DND-41 (cell line): ENCODE measurements around the gene OR2T12.
"Not testable (repeated sequence)": the region's sequence is repeated elsewhere in the genome, so short reads cannot be mapped to it uniquely, and the experiment has no call there.

Experiments used
- ATAC-seq: fragments of 200-7000 bp; cut with Tn5 transposase; 3 replicates; pipeline ENCODE4 v1.9.1; 2021; ENCODE audit warnings: low read depth; ENCODE audit not compliant: insufficient read depth
- DNase-seq: peaks from one replicate; pipeline ENCODE4 v3.0.0-alpha.2; 2020
- H2AFZ ChIP-seq: 2 replicates; pipeline ENCODE4 v1.6.0; 2012; ENCODE audit warnings: low read depth, low read length
- H3K27ac ChIP-seq: 2 replicates; pipeline ENCODE4 v1.5.1; 2012; ENCODE audit warnings: low read length, inconsistent platforms
- H3K27me3 ChIP-seq: fragments of 200-600 bp; sonication (generic); 2 replicates; pipeline ENCODE4 v1.6.0; 2012; ENCODE audit warnings: low read length, mild to moderate bottlenecking, inconsistent platforms; ENCODE audit not compliant: insufficient read depth, poor library complexity
- H3K36me3 ChIP-seq: 2 replicates; pipeline ENCODE4 v1.5.1; 2012; ENCODE audit warnings: low read length, inconsistent platforms; ENCODE audit not compliant: insufficient read depth
- H3K4me1 ChIP-seq: 2 replicates; pipeline ENCODE4 v1.5.1; 2012; ENCODE audit warnings: mild to moderate bottlenecking, low read length; ENCODE audit not compliant: insufficient read depth
- H3K4me2 ChIP-seq: 2 replicates; pipeline ENCODE4 v1.6.0; 2012; ENCODE audit warnings: mild to moderate bottlenecking, moderate library complexity, low read length, inconsistent platforms; ENCODE audit not compliant: insufficient read depth
- H3K4me3 ChIP-seq, 2 experiments: fragments of 200-600 bp in 1 of 2; shearing (Covaris generic) in 1 of 2; 2 replicates each; pipeline ENCODE4 v1.5.1; 2012 to 2016; ENCODE audit warnings: inconsistent platforms in 2 of 2, low read length in 2 of 2, mild to moderate bottlenecking in 2 of 2, low read depth in 1 of 2, moderate library complexity in 1 of 2
- H3K79me2 ChIP-seq: 2 replicates; pipeline ENCODE4 v1.6.0; 2012; ENCODE audit warnings: low read length, inconsistent platforms; ENCODE audit not compliant: insufficient read depth
- H3K9ac ChIP-seq: 2 replicates; pipeline ENCODE4 v1.6.0; 2012; ENCODE audit warnings: low read depth, mild to moderate bottlenecking, inconsistent platforms, low read length, moderate library complexity
- H3K9me3 ChIP-seq: 2 replicates; pipeline ENCODE4 v1.5.1; 2012; ENCODE audit warnings: low read length, moderate library complexity, mild to moderate bottlenecking, inconsistent platforms; ENCODE audit not compliant: insufficient read depth, severe bottlenecking
- H4K20me1 ChIP-seq: 2 replicates; pipeline ENCODE4 v1.6.0; 2012; ENCODE audit warnings: low read length; ENCODE audit not compliant: insufficient read depth
- CTCF ChIP-seq: IDR thresholded peaks from 2 replicates; pipeline ENCODE4 v1.5.1; 2012; ENCODE audit warnings: borderline replicate concordance, low read length, moderate library complexity, mild to moderate bottlenecking; ENCODE audit not compliant: poor library complexity, severe bottlenecking; ENCODE audit errors: extremely low read depth
- EZH2 ChIP-seq: IDR thresholded peaks from 3 replicates; pipeline ENCODE4 v1.6.1; 2012; ENCODE audit warnings: borderline replicate concordance, low read depth, mild to moderate bottlenecking, moderate library complexity, low read length, inconsistent platforms; ENCODE audit not compliant: severe bottlenecking

OR2T12 gene

DNA sequence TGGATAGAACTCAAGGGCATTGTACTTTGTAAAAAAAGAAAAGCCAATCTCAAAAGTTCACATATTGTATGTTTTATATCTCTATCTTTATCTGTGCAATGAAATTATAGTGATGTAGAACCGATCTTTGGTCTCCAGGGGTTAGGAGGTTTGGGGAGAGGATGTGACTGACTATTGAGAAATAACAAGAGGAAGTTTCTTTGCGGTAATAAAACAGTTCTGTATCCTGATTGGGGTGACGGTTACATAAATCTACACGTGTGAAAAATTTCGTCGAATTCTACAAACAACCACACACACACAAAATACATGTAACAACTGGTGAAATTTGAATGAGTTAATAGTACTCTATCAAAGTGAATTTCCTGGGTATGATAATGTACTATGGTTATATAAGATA, 14.8 kb downstream of the OR2T12 start:
- no peaks in the 10 kb centered on the region for H3K4me1 ChIP-seq
- no peaks in the 10 kb centered on the region for H3K9me3 ChIP-seq
- H2AFZ ChIP-seq, result no peak overlapping the region
- no peaks in the 10 kb centered on the region for H4K20me1 ChIP-seq
- H3K4me3 ChIP-seq, result no peak overlapping the region
- no peaks in the 10 kb centered on the region for H3K79me2 ChIP-seq
- no peaks in the 10 kb centered on the region for H3K36me3 ChIP-seq
- H3K27ac ChIP-seq, result no peak overlapping the region
- DNase-seq (no peak), ATAC-seq (no peak)
- H3K9ac ChIP-seq, result no peak overlapping the region
- TF ChIP-seq CTCF (no peak), EZH2 (no peak)
- no peak overlapping the region for H3K4me2 ChIP-seq
- no peaks in the 10 kb centered on the region for H3K27me3 ChIP-seq

- H3K4me2 ChIP-seq, result no peak within 1 kb of the TSS
- H3K79me2 ChIP-seq, result no peaks in the 10 kb centered on the region
- no peak within 1 kb of the TSS for H3K9ac ChIP-seq
- ATAC-seq, result no peak
- H3K27ac ChIP-seq, result no peak within 1 kb of the TSS
- no peaks in the 10 kb centered on the region for H3K36me3 ChIP-seq
- no peak for DNase-seq
- no peak within 1 kb of the TSS for H3K4me3 ChIP-seq
- no peaks in the 10 kb centered on the region for H3K9me3 ChIP-seq
- no peak within 1 kb of the TSS for H2AFZ ChIP-seq
- no peaks in the 10 kb centered on the region for H4K20me1 ChIP-seq
- H3K4me1 ChIP-seq, result no peaks in the 10 kb centered on the region
- H3K27me3 ChIP-seq, result no peaks in the 10 kb centered on the region
- no peak for TF ChIP-seq CTCF
- no peak for TF ChIP-seq EZH2
Observed at GRCh38 chr1:248277876-248278275, 25.3 kb downstream of the OR2T12 start, which contains the start of gene OR2T33. TSS of gene OR2T33 (minus strand) at chr1:248277976. CDS start at chr1:248273814, 4,162 bp downstream.

DNA sequence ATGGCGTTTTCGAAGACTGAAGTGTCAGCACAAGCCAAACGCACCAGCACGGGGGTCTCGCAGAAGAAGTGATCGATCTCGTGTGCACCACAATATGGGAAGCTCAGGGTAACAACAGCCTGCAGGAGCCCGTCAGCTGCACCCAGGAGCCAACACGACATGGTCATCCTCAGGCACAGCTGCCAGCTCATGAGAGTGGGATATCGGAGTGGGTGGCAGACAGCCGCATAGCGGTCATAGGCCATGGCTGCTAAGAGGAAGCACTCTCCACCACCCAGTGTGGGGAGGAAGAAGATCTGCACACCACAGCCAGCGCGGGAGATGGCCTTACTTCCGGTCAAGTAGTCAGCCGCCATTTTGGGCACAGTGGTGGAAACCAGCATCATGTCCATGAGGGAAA, 30.0 kb downstream of the OR2T12 start:
- not testable (repeated sequence) for ATAC-seq, H3K4me1 ChIP-seq, DNase-seq, H3K9me3 ChIP-seq, H3K79me2 ChIP-seq, H3K27ac ChIP-seq, H3K4me3 ChIP-seq, H3K36me3 ChIP-seq, H2AFZ ChIP-seq, H3K9ac ChIP-seq, H3K27me3 ChIP-seq, H4K20me1 ChIP-seq, H3K4me2 ChIP-seq

GRCh38 chr1:248268178-248268577, 35.0 kb downstream of the OR2T12 start:
- TF ChIP-seq EZH2 (no peak), CTCF (no peak)
- H3K9ac ChIP-seq, result no peak overlapping the region
- no peak overlapping the region for H2AFZ ChIP-seq
- no peak overlapping the region for H3K4me3 ChIP-seq
- H3K27me3 ChIP-seq, result no peaks in the 10 kb centered on the region
- no peak overlapping the region for H3K27ac ChIP-seq
- no peak overlapping the region for H3K4me2 ChIP-seq
- H3K9me3 ChIP-seq, result no peaks in the 10 kb centered on the region
- no peaks in the 10 kb centered on the region for H4K20me1 ChIP-seq
- DNase-seq, result no peak
- H3K4me1 ChIP-seq, result no peaks in the 10 kb centered on the region
- H3K79me2 ChIP-seq, result no peaks in the 10 kb centered on the region
- ATAC-seq, result no peak
- H3K36me3 ChIP-seq, result no peaks in the 10 kb centered on the region

DNA sequence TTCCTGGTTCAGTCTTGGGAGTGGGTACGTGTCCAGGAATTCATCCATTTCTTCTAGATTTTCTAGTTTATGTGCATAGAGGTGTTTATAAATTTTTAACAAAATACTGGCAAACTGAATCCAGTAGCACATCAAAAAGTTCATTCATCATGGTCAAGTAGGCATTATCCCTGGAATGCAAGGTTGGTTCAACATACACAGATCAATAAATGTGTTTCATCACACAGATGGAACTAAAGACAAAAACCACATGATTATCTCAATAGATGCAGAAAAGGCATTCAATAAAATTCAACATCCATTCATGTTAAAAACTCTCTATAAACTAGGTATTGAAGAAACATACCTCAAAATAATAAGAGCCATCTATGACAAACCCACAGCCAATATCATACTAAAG, 43.9 kb downstream of the OR2T12 start:
- not testable (repeated sequence) for H3K9me3 ChIP-seq, ATAC-seq, H3K36me3 ChIP-seq, H3K9ac ChIP-seq, DNase-seq, H3K27me3 ChIP-seq, H2AFZ ChIP-seq, H4K20me1 ChIP-seq, H3K4me2 ChIP-seq, H3K27ac ChIP-seq, H3K4me1 ChIP-seq, H3K4me3 ChIP-seq, H3K79me2 ChIP-seq
